ENCODE data around the gene ACTL6A.

The ACTL6A gene

GRCh38 chr3:179591313-179591712 is 28.6 kb downstream of the ACTL6A start:
- DNase-seq = no peak

GRCh38 chr3:179599531-179599930 is 36.8 kb downstream of the ACTL6A start:
- no peak for DNase-seq

GRCh38 chr3:179603321-179603720 is 40.6 kb downstream of the ACTL6A start:
- DNase-seq = no peak

- DNase-seq = no peak
These were observed 41.1 kb downstream of the ACTL6A start for GRCh38 chr3:179603831-179604230.

- peak; percentile 96 for DNase-seq
These were observed 41.8 kb downstream of the ACTL6A start, which contains the start of the genes MRPL47 and NDUFB5 for GRCh38 chr3:179604321-179605078. TSS of gene MRPL47 (minus strand) at chr3:179604638. CDS start at chr3:179604624, 14 bp downstream. TSS of gene NDUFB5 (plus strand) at chr3:179604794. CDS start at chr3:179604816, 22 bp downstream.

GRCh38 chr3:179606534-179607085 is 43.9 kb downstream of the ACTL6A start:
- no peak for DNase-seq

- DNase-seq = no peak
These were observed 46.4 kb downstream of the ACTL6A start for GRCh38 chr3:179608931-179609720.

GRCh38 chr3:179610066-179610465 is 47.3 kb downstream of the ACTL6A start:
- no peak for DNase-seq

- DNase-seq = no peak
These were observed 51.1 kb downstream of the ACTL6A start for GRCh38 chr3:179613807-179614206.

GRCh38 chr3:179615458-179616173 is 52.9 kb downstream of the ACTL6A start:
- DNase-seq = no peak

- DNase-seq = no peak
These were observed 59.3 kb downstream of the ACTL6A start for GRCh38 chr3:179622023-179622422.

GRCh38 chr3:179624451-179624850 is 61.7 kb downstream of the ACTL6A start:
- DNase-seq = no peak

GRCh38 chr3:179630753-179631451 is 68.2 kb downstream of the ACTL6A start:
- no peak for DNase-seq
